GM12878 (cell line): Measurements from ENCODE around the gene ABCB10. TPM values are rescaled to one million over a fixed set of nuclear protein-coding genes. Genes with fewer than 3 reads are reported as not detected.

Experiments used
- ATAC-seq: fragments of 200-7000 bp; cut with Tn5 transposase; 3 replicates; pipeline ENCODE4 v1.9.1; 2020; ENCODE audit warnings: mild to moderate bottlenecking, moderate library complexity
- BruUV-seq: library from RNA; stranded (reverse); fragments of 400-500 nt; replicated peaks from 2 replicates; lab custom pipeline; 2021; lab: Mats Ljungman, UMichigan
- CTCF ChIA-PET: fragments of 300-600 bp; sonication (Branson Sonifier 250); formaldehyde crosslinking; extraction: SDS; loops from one replicate; lab custom pipeline; 2021; ENCODE audit warnings: inconsistent platforms; lab: Yijun Ruan, JAX
- POLR2A ChIA-PET: fragments of 350-600 bp; formaldehyde crosslinking; extraction: SDS; loops from one replicate; lab custom pipeline; 2021; ENCODE audit warnings: inconsistent platforms; lab: Charles Lee
- RAD21 ChIA-PET: fragments of 300-600 bp; sonication (Branson Sonifier 250); formaldehyde crosslinking; loops from one replicate; lab custom pipeline; 2023; ENCODE audit warnings: antibody characterized with exemption; ENCODE audit not compliant: unreplicated experiment; lab: Charles Lee
- SMC1A ChIA-PET: fragments of 300-600 bp; sonication (Branson Sonifier 250); formaldehyde crosslinking; loops from one replicate; lab custom pipeline; 2023; ENCODE audit not compliant: unreplicated experiment, uncharacterized antibody; lab: Charles Lee
- DNase-seq: peaks from one replicate; pipeline ENCODE4 v3.0.0-alpha.2; 2011; ENCODE audit warnings: low read depth, low spot score
- FAIRE-seq: peaks from 3 replicates; lab custom pipeline; 2011; peaks lifted over from hg19 to GRCh38; lab: Jason Lieb, UNC
- H2AFZ ChIP-seq: 2 replicates; pipeline ENCODE4 v1.6.0; 2011; ENCODE audit warnings: low read depth, low read length, control low read depth; ENCODE audit not compliant: control insufficient read depth
- H3K27ac ChIP-seq: 2 replicates; pipeline ENCODE4 v1.5.1; 2011; ENCODE audit warnings: control low read depth; ENCODE audit not compliant: control insufficient read depth, insufficient read depth
- H3K27me3 ChIP-seq, 2 experiments: replicated peaks in 1 of 2; 2 replicates each; pipeline versions ENCODE4 v1.6.0 to v1.6.1; 2011; ENCODE audit warnings: low read length in 1 of 2; ENCODE audit not compliant: control insufficient read depth in 2 of 2, insufficient read depth in 2 of 2
- H3K36me3 ChIP-seq, 2 experiments: 2 replicates each; pipeline ENCODE4 v1.5.1; 2011; ENCODE audit warnings: low read length in 1 of 2; ENCODE audit not compliant: control insufficient read depth in 2 of 2, insufficient read depth in 2 of 2
- H3K4me1 ChIP-seq: 2 replicates; pipeline ENCODE4 v1.6.1; 2011; ENCODE audit warnings: mild to moderate bottlenecking, low read length, moderate library complexity, mixed read lengths; ENCODE audit not compliant: control insufficient read depth, insufficient read depth
- H3K4me2 ChIP-seq: 2 replicates; pipeline ENCODE4 v1.6.0; 2011; ENCODE audit warnings: control low read depth; ENCODE audit not compliant: control insufficient read depth, insufficient read depth
- H3K4me3 ChIP-seq: fragments of 200-600 bp; sonication (generic); 2 replicates; pipeline ENCODE4 v1.5.1; 2016
- H3K79me2 ChIP-seq: 2 replicates; pipeline ENCODE4 v1.6.0; 2011; ENCODE audit warnings: low read length; ENCODE audit not compliant: control insufficient read depth, insufficient read depth
- H3K9ac ChIP-seq: 2 replicates; pipeline ENCODE4 v1.8.0; 2011; ENCODE audit warnings: low read length, control low read depth, mixed read lengths; ENCODE audit not compliant: control insufficient read depth, insufficient read depth
- H3K9me3 ChIP-seq: replicated peaks from 3 replicates; pipeline ENCODE4 v1.5.1; 2011; ENCODE audit warnings: mild to moderate bottlenecking, low read length; ENCODE audit not compliant: control insufficient read depth, insufficient read depth
- H4K20me1 ChIP-seq: 2 replicates; pipeline ENCODE4 v1.6.0; 2011; ENCODE audit not compliant: control insufficient read depth, insufficient read depth
- RAD51 ChIP-seq: fragments of 450-650 bp; IDR thresholded peaks from 2 replicates; pipeline ENCODE4 v1.6.1; 2016; ENCODE audit warnings: moderate library complexity, mild to moderate bottlenecking, inconsistent platforms
- WRNIP1 ChIP-seq: IDR thresholded peaks from 2 replicates; pipeline ENCODE4 v1.6.1; 2011; ENCODE audit warnings: low read depth, low read length, improper control_type of control experiment, borderline replicate concordance
- WGBS: methylation state at CpG from one replicate; pipeline ENCODE4 v1.1.6; 2016; ENCODE audit warnings: low lambda C conversion rate; ENCODE audit not compliant: insufficient replicate concordance, insufficient coverage; ENCODE audit errors: missing lambda C conversion rate; 5-methylcytosine and 5-hydroxymethylcytosine counted together
- in situ Hi-C: fragments of 300-500 bp; cut with MboI; formaldehyde crosslinking; loops from 9 replicates; pipeline ENCODE4 v1.14.3; 2018; ENCODE audit warnings: mixed read lengths
- intact Hi-C: fragments of 100-400 bp; cut with micrococcal nuclease; formaldehyde crosslinking; loops from one replicate; pipeline ENCODE4 v1.14.2; 2022; ENCODE audit not compliant: unreplicated experiment
- polyA plus RNA-seq, 11 experiments: library from polyadenylated mRNA; depleted of rRNA in 4 of 11; unstranded in 6 of 11; stranded (reverse) in 5 of 11; fragments of >200 nt; fragmentation: Nextera tagmentation in 4 of 11; fragmentation: Illumina TruSeq in 1 of 11; extraction: Ambion mirVana in 4 of 11; extraction: Trizol in 1 of 11; gene quantifications; 1 replicate in 1 of 11; 2 replicates in 10 of 11; pipeline versions ENCODE4 v1.2.1 to v1.2.3, GENCODE V29; 2011 to 2016; ENCODE audit warnings: inconsistent platforms in 2 of 11, missing spikeins in 2 of 11, low read depth in 1 of 11
- total RNA-seq, 4 experiments: library from RNA; depleted of rRNA in 3 of 4; stranded (reverse); fragments of >200 nt in 3 of 4; fragmentation: Illumina TruSeq in 1 of 4; extraction: Trizol in 1 of 4; gene quantifications; 2 replicates each; pipeline versions ENCODE4 v1.2.1 to v1.2.3, GENCODE V29; 2013 to 2021
- TF ChIP-seq, protein P1 (sequence below): fragments of 450-650 bp; IDR thresholded peaks from 2 replicates; pipeline ENCODE4 v1.6.1; 2018; ENCODE audit warnings: mild to moderate bottlenecking, low read depth, moderate library complexity; ENCODE audit not compliant: partially characterized antibody

ABCB10 gene
- total and polyA plus RNA-seq, 10 of the 15 experiments (the other 5 are each of a cell fraction or from before 2014, with no cell fraction given): 8.0 to 30.5 (median 16.7) TPM

DNA sequence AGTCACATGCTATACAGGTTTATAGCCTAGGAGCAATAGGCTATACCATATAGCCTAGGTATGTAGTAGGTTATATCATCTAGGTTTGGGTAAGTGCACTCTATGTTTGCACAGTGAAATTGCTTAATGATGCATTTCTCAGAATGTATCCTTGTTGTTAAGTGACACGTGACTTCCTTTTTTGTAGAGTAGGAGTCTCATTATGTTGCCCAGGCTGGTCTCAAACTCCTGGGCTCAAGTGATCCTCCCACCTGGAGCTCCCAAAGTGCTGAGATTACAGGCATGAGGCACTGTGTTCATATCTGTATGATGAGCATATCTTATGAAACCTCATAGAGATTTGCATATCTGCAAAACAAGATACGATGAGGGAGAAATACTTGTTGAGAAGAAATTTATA is 13.8 kb upstream of the ABCB10 start:
- POLR2A ChIA-PET: no interaction called here
- CTCF ChIA-PET: interaction anchor here (1.5 kb wide), 1 partner anchor 13 kb away, joined by 4 read pairs; the partner anchor contains the start of gene ABCB10
- no peaks in the 10 kb centered on the region for H3K79me2 ChIP-seq
- no peaks in the 10 kb centered on the region for H3K36me3 ChIP-seq
- no peaks in the 10 kb centered on the region for H4K20me1 ChIP-seq
- RAD21 ChIA-PET: no interaction called here
- intact Hi-C loops (no loop called here), in situ Hi-C loops (no loop called here)
- H3K9me3 ChIP-seq: no peaks in the 10 kb centered on the region
- H3K9ac ChIP-seq: no peak overlapping the region
- FAIRE-seq (no peak), ATAC-seq (peak; percentile 38), DNase-seq (no peak)
- no peak overlapping the region for H3K4me3 ChIP-seq
- SMC1A ChIA-PET: interaction anchor here (0.6 kb wide), 1 partner anchor 696 kb away, joined by 3 read pairs; no protein-coding TSS in a partner anchor
- H3K4me2 ChIP-seq: no peak overlapping the region
- H3K27ac ChIP-seq: no peak overlapping the region
- H3K4me1 ChIP-seq: no peaks in the 10 kb centered on the region; the same call in 1 of the 2 replicates
- peak overlapping the region; percentile 36; the same call in 1 of the 2 replicates for H2AFZ ChIP-seq
- 33% methylated on average over 2 of the region's 2 CpGs for WGBS
- no TSS peak for BruUV-seq
- no peaks in the 10 kb centered on the region; a peak in 1 of 4 replicates for H3K27me3 ChIP-seq
- TF ChIP-seq RAD51 (peak; percentile 33; the same call in 1 of the 2 replicates), WRNIP1 (no peak)
- TF ChIP-seq, protein P1, sequence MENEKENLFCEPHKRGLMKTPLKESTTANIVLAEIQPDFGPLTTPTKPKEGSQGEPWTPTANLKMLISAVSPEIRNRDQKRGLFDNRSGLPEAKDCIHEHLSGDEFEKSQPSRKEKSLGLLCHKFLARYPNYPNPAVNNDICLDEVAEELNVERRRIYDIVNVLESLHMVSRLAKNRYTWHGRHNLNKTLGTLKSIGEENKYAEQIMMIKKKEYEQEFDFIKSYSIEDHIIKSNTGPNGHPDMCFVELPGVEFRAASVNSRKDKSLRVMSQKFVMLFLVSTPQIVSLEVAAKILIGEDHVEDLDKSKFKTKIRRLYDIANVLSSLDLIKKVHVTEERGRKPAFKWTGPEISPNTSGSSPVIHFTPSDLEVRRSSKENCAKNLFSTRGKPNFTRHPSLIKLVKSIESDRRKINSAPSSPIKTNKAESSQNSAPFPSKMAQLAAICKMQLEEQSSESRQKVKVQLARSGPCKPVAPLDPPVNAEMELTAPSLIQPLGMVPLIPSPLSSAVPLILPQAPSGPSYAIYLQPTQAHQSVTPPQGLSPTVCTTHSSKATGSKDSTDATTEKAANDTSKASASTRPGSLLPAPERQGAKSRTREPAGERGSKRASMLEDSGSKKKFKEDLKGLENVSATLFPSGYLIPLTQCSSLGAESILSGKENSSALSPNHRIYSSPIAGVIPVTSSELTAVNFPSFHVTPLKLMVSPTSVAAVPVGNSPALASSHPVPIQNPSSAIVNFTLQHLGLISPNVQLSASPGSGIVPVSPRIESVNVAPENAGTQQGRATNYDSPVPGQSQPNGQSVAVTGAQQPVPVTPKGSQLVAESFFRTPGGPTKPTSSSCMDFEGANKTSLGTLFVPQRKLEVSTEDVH: no peak
